ENCODE measurements around the gene UACA.

The UACA gene

DNA sequence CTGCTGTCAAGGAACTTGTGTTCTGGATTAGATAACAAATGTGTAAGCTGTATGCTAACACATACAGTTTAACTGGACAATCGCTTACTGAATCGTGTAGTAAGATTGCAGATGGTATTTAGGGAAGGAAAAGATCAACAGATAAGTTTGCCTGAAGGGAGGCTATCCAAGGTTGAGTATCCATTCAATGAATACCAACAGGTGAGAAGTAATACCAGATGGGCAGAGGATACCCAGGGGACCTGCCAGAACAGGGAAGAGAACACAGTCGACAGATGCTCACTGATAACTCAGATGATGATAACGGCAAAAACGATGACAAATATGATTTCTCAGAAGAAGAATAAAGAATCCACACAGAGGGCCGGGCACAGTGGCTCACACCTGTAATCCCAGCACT, 3.2 kb upstream of the UACA start:
- H3K27ac ChIP-seq: no peak overlapping the region
- TF ChIP-seq, protein P1, sequence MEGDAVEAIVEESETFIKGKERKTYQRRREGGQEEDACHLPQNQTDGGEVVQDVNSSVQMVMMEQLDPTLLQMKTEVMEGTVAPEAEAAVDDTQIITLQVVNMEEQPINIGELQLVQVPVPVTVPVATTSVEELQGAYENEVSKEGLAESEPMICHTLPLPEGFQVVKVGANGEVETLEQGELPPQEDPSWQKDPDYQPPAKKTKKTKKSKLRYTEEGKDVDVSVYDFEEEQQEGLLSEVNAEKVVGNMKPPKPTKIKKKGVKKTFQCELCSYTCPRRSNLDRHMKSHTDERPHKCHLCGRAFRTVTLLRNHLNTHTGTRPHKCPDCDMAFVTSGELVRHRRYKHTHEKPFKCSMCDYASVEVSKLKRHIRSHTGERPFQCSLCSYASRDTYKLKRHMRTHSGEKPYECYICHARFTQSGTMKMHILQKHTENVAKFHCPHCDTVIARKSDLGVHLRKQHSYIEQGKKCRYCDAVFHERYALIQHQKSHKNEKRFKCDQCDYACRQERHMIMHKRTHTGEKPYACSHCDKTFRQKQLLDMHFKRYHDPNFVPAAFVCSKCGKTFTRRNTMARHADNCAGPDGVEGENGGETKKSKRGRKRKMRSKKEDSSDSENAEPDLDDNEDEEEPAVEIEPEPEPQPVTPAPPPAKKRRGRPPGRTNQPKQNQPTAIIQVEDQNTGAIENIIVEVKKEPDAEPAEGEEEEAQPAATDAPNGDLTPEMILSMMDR (conservative IDR thresholded peaks at IDR 0.05): no peak

DNA sequence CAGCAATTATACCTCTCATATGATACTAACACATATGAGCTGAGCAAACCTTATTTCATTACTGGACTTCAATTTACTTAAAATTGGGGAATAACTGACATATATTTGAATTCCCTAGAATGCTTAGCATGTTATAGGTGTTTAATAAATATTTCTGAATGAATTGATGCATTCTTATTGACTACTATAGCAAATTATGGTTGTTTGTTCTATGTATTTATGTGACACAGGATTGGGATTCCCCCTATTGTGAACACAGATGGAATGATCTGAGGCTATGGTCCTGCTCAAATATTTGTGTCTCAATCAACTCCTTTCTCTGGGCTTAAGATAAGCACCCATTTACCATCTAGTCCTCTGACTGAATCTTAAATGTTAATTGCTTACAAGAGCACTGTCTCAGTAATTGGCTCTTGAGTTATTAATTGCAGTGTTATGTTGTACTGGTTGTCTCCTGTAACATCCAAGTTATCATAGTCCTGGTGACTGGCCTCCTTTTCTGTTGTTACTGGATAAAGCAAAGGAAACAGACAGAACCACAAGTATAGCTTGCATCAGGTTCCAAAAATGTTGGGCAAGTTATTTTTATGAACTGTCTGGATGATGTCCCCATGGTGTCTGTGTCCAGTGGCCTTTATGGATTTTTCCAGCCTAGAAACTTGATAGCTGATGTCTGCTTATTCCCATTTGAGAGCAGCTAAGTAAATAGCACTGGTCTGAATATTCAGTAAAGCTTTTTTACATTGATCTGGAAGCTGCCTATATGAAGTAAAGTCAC, 2.3 kb upstream of the UACA start:
- TF ChIP-seq, protein P1 (conservative IDR thresholded peaks at IDR 0.05): no peak

DNA sequence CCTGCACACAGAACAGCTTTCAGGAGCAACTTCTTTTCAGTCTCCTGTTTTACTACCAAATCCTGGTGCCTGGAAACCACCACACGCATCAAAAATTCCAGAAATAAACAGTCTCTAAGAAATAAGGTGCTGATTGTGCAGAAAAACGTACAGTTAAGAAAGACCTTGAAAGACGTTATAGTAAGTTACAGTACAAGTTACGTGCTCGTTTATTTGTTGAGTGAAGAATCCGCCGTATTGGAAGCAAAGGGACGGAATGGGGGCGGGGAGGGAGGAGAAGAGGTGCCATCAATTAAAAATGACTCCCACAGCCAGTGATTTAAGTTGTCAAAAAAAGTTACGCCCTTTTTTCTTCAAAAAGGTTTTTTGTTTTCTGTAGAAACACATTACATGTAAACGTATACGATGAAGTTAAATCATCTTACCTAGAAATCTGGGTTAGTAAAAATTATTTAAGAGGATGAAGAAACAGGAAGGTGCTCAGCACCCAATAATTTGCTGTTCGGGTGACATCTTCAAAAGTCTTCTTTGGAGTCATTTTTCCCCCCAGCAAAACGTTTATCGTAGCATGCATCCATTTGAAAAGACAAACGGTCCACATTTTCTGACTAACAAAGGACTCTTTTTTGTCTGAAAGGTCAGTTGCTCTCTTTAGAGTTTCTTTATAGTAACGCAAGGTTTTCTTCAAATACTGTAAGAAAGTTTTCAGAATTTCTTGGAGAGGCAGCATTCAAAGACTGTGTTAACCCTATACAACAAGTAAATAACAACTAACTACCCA, 782 bp upstream of the UACA start:
- TF ChIP-seq, protein P1 (conservative IDR thresholded peaks at IDR 0.05): no peak
- H3K27ac ChIP-seq: peak overlapping the region; percentile 79

More for the DNA sequence above, 2.3 kb upstream of the UACA start:
- no peak overlapping the region for H3K27ac ChIP-seq

DNA sequence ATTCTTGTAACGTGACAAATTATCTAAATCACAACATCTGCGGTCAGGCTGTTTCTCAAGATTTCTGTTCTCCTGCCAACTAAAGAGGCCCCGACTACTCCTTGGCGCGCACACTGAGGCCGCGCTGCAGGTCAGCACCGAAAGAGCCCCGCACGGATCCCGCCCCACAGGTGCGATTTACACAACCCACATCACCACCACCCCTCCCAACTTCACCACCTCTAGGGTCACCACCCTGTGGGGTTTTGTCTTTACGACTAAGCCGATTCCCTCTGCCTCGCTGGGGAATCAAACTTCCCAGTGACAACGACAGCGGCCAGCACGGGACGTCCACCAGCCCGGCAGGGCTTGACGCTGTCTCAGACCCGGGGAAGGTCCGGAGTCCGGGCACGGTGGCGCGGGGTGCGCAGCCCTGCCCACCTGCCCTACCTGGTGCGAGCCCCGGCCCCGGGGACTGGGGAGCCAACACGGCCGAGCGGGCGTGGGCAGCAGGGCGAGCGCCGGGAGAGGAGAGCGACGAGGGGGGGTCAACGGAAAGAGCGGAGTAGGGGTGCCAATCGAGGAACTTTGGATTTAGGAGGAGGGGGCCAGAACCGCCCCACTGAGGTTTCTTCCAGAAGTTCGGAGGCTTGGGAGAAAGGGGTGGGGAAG, 764 bp downstream of the UACA start:
- TF ChIP-seq, protein P1 (conservative IDR thresholded peaks at IDR 0.05): no peak
- peak overlapping the region; percentile 79 for H3K27ac ChIP-seq

DNA sequence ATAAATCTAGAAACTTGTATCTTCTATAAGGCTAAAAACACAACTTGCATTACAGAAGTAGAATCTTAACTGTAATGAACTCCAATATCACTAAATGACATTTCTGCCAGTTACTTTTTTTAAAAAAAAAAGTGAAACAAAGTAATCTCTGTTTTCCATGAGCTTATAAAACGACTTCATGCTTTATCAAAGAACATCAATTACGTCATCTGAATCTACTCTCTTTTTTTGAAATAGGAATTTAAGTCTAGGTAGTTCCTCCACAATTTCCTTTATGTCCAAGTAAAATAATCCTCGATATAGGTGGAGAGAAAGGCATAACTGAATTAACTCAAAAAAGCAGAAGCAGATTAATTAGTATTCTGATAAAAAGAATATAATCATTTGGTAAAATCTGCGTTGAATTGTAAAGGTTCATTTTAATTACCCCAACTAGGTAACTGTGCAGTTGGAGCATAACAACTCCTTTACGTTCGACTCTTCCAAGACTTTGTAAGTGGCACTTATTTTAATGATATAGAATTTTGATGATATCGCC, 1.4 kb downstream of the UACA start:
- peak overlapping the region; percentile 79 for H3K27ac ChIP-seq
- TF ChIP-seq, protein P1 (conservative IDR thresholded peaks at IDR 0.05): no peak

DNA sequence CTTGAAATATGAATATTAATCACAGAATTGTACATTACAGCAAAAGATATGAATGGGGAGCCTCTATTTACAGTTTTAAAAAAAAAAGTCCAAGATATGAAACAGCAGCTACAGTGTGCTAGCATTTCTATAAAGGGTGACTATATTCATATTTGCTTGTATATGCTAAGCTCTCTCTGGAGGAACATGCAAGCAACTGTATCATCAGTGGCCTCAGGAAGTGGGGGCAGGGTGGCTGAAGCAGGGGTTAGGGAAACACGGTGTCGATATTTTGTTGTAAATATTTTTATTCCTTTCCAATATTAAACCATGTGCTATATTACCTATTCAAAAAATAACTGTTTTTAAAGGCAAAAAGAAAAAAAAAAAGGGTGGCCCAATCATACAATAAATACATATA, 2.3 kb downstream of the UACA start:
- H3K27ac ChIP-seq: no peak overlapping the region
- TF ChIP-seq, protein P1 (conservative IDR thresholded peaks at IDR 0.05): no peak

All from VCaP (cell line).